GM18508 (cell line): Measurements from ENCODE around the gene SPON1.

Experiments used
- ATAC-seq: cut with Tn5 transposase; IDR thresholded peaks from one replicate; pipeline ENCODE4 v1.9.1; 2021; ENCODE audit warnings: moderate number of reproducible peaks; ENCODE audit not compliant: insufficient read depth, unreplicated experiment

SPON1 gene

DNA sequence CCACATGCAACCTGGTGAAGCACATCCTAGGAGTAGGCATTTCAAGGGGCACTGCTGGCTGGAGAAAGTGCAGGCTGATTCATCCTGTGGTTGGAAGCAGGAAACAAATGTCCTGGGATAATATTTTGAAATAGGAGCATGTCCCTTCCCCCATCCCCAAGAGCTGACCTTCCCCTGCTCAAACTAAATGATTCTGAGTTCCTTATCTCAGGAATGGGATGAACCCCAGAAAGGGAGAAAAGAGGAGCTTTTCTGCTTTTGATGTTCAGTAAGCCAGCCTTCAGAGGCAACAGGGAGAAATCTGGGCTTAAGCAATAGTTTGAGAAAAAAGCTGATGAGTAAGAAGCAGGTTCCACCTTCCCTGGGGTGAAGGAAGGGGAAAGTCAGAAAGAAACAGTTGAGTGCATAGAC, 19.5 kb upstream of the SPON1 start:
- ATAC-seq = no peak

DNA sequence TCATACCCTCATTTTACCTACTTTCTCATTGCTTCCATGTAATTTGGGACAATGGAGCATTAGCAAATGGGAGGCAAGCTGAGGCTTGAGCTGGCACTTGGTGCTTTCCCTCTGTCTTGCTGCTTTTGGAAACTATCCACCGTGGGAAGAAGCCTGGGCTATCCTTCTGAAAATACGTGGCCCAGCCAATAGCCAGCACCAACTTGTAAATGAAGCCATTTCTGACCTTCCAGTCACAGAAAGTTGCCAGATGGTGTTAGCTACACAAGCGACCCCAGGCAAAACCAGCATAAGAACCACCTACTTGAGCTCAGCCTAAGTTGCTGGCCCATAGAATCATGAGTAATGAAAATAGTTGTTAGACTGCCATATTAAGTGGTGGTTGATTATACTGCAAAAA, 18.5 kb upstream of the SPON1 start:
- ATAC-seq = no peak

DNA sequence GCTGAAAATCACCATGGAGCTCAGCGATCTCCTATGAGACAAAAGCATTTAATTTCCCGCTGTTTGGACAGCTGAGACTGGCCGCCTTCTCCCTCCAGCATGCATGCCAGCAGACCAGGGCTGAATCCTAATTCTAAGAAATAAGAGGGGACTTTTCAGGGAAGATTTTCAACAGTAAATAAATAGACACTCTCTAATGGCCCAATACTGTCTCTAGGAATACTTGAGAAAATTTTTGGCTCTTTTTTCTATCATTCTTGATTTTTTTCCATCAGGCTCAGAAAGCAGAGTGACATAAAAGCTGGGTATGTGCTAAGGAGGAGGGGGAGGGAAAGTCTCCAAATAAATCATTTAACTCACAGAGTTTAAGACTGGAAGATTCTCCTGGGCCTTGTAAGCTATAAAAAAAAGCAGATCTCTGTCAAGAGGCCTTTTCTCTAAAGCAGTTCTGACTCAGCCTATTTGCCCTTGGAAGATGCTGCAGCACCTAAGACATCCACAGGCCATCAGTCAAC, 17.6 kb upstream of the SPON1 start:
- ATAC-seq = no peak

DNA sequence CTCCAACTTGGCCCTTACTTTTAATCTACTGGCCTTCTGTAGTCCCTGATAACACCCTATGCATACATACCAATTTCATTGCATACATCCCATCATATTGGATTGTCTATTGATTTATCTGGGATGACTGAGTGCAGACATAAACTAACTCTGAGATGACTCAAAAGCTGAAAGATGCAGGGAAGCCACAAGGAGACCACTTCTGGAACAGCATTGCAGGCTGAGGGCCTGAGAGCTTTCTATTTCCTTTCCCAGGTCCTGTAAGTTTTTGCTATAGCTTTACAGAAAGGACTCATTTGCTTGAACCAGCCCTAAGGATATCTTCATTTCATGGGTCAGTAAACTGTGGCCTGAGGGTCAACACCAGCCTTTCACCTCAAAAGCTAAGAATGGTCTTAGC, 15.1 kb upstream of the SPON1 start:
- ATAC-seq = no peak

DNA sequence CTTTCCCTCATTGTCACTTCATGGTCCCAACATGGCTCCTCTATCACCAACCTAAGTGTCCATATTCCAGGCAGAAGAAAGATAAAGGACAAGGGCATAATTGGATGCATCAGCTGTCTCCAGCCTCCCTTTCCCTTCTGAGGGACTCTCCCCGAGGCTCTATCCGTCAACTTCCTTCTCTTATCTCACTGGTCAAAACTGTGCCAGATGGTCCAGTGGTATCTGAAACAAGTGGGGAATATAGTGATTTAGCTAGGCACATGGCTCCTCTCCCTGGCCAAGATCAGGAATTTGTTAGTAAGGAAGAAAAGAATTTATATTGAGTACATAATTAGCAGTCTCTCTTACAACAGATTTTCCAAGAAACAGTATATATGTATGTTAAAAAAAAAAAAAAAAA, 12.6 kb upstream of the SPON1 start:
- ATAC-seq = no peak

DNA sequence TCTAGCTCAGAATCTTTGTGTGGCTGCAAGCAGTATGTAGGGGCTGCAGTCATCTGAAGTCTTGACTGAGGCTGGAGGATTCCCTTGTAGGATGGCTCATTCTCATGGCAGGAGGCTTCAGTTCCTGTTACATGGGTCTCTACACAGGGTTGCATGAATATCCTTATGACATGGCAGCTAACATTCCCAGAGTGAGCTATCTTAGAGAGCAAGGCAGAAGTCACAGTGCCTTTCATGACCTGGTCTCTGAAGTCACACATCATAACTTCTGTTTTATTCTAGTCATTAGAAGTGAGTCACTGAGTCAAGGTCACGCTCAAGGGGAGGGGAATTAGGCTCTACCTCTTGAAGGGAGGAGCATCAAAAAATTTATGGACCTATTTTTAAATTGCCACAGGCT, 10.3 kb upstream of the SPON1 start:
- no peak for ATAC-seq

DNA sequence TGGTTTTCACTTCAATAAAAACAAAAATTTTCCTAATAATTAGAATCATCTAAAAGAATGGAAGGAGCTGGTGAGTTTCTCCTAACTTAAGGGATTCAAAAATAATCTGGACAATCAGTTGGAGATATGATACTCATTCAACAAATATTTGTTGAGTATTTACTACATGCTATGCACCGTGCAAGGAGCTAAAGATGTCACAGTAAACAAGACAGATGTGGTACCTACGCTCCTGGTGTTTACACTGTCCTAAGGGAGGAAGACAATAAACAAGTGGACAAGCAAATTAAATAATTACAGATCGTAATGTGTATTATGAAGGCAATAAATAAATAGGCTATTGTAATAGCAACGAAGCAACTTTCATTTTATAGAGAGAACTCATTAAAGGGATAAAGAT, 9.9 kb upstream of the SPON1 start:
- no peak for ATAC-seq

DNA sequence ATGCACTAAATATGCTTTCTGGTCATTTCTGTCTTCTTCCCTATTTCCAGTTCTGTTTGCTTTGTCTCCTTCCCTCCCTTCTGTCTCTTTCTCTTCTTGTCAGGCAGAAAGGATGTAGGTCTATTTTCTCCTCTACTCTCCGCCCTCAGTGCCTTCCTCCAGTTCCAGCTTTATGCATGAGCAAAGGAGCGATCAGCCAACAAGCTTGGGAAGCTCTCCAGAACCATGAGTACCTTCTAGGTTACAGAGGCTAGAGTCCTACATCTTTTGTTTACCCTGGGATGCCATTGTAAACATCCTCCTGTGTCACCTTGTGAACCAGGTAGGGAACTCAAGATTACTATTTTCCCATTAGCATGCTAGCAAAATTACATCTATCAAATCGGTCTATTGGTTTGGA, 7.9 kb upstream of the SPON1 start:
- ATAC-seq = no peak

DNA sequence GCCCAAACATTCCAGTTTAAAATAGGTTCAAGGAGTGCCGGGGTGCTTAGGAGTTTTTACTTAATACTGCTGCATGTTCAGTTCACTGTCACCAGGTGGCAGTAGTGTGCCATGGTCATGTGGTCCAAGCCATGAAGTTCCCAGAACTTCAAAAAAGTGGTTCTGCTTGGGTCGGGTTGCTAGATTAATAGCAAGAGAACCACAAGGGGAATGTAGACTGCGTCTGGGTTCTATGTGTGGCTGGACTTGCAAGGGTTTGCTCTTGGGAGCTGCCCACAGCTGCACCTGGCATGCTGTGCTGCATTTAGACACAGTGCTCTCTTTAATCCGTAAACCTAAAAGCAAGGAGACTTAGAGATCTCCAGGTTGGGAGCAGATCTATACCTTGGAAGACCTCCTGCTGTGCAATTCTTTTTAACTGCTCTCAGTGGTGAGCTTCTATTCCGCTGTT, 6.5 kb upstream of the SPON1 start:
- ATAC-seq = no peak

DNA sequence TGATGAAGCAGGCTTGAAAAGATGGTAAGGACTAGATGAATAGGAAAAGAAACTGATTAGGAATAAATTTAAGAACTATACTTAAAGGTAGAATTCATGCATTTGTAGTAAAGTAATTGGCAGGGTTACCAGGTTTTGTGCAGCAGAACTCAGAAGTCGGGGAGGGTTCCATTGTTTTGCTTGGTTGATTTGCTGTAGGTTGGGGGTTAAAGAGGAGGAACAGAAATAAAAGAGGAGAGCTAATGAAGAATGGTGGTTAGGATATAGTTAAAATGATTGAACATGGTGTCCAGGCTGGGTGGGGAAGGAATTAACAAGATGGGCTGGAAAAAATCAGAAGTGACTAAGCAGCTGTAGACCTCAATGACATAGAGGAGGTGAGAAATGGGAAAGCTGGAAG, 5.5 kb upstream of the SPON1 start:
- ATAC-seq = no peak

DNA sequence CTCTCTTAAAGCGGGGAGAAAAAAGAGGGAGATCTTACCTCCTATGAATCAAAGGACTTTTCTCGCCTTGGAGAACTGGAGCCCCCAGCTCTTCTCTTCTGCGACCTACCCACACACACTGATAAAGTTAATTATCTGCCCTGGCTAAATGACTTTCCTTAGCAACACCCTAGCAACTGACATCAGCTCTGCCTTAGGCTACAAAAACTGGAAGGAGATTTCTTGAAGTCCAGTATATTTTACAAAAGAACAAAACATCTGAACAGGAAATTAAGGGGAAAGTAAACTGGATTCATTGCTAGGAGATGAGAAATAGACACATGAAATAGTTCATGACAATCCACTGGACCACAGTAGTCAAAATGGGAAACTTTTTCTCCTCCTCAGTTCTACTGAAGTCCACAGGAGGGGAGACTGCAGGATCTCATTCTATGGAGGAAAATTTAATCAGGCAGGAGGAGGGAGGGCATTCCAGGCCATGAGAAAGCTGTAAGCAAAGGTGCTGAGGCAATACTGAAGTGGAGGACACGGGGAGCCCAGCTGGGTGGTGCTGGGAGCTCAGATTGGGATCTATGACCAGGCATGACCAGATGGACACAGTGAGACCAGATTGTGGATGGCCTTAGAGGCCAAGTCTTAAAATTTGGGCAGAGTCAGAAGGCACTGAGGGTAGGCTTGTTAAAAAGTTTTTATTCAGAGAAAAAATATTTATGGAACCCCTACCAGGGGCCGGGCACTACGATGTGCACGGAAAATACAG, 3.7 kb upstream of the SPON1 start:
- ATAC-seq = no peak

DNA sequence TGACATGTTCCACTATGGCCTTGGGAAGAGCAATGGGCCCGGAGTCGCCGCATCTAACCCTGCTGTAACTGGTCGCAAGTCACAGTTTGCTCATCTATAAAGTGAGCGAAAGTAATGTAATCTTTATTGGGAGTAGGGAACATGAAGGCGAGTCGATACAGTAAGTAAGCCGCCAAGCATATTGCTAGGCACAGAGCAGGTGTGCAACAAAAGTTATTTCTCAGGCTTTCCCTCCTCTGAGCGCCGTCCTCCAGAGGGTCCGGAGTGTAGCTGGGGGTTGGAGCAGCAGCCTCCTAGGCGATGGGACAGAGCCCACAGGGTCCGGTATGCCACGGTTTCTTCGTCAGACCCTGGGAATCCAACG, 343 bp upstream of the SPON1 start:
- ATAC-seq = no peak

DNA sequence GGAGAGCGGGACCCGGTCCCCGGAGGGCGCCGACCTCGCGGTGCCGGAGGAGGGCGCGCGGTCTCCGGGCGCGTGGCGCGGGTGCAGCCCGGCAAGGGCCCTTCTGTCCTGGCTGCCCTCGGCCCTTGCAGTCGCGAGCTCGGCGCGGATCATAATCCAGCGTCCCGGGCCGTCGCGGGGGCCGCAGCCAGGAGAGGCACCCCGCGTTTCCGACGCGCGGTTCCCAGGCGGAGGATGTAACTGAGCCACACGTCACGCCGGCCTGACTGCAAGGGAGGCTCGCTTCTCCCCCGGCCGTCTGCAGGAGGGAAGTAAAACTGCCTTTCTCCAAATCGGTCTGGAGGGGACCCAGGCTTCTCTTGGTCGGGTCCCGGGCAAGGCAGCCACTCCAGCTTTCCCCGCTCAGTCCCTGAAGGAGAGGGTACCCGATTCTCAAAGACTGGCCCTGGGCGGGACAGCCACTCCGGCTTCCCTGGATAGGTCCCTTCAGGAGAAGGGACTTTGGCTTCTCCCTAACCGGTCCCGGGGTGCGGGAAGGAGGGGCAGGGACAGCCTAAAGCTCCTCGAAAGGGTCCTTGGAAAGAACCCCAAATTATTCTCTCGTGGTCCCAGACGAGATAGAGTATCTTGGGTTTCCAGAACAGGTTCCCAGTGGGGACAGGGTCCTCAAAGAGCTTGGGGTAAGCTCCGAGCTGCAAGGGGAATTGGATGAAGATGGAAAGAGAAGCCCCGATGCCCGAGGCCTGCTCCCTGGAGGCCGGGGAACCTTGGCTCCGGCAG, 836 bp downstream of the SPON1 start:
- no peak for ATAC-seq

DNA sequence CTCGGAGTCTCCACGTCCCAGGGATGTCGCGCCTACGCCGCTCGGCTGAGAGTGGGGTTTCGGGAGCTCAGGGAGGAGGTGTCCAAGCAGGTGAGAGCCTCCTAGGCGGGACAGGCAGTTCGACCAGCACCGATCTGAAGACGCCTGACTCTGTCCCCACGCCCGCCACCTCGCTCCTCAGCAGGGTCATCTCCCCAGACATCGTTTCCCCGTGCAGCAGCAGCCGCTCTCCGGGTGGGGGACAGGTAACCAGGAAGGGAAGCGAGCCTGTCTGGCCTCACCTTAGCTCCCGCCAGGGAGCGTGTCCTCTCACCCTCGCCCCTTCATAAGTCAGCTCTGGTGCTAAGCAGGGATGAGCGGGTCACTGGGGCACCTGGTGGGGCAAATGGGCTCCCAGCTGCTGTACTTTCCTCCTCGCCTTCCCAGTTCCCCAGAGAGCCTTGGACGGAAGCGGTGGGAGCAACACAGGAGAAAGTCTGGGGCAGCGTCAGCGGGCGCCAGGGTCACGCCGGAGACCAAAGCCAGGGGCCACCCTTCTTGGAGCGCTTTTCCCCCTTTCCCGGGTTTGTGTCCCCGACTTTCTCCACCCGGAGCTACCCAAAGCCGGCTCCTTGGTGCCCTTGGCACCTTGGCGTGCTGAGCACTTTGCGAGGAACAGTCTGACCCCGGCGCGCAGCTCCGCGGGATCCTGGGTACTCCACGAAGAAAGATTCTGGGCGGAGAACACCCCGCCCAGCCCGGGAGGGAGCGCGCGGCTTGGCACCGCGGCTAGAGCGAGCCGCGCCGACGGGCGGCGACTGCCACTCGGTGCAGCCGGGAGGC, 1.6 kb downstream of the SPON1 start:
- ATAC-seq = no peak

DNA sequence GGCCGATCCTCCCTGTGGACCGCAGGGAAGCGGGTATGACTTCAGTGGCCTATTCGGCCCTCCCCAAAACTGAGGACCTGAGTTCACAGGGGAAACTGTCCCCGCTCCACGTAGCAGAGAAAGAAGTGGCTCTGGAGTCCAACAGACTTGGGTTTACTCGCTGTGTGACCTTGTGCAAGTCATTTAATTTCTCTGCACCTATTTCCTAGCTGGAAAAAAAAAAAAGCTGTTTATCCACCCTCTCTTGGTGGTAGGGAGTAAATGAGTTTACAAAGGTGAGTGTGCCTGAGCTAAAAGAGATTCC, 2.2 kb downstream of the SPON1 start:
- ATAC-seq = no peak

DNA sequence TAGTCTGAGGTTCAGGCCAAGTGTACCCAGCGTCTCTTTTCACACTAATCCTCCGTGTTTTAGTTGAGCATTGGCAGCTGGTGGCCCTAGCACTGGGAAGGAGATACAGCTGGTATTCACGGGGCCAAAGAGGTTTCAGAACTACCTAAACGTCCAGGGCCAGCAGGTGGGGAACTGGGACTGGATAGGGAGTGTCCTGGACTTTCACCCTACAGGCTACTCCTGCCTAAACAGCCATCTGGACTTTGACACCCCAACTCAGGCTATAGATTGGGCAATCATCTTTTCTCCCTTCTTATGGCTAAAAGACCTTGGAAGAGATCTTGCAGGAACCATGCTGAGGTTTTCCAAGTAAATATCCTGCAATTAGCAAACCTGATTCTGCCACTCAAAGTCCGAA, 2.8 kb downstream of the SPON1 start:
- no peak for ATAC-seq

DNA sequence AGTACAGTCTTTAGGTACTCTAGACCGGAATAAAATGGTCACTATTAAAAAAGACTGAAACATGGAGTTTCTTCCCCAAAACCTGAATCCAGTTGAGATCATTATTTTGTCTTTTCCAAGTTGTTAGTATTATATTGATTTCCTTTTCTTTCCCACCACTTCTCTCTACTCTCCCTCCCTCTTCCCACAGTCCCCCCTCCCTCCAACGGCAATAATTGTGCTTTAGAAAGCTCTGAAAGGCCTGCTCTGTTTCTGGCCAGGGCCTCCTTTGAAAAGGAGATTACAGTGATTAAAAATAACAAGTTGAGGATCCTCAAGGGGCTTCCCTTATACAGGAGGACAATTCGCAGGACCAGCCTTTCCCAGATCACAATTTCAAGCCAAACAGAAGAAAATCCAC, 3.5 kb downstream of the SPON1 start:
- ATAC-seq = no peak

DNA sequence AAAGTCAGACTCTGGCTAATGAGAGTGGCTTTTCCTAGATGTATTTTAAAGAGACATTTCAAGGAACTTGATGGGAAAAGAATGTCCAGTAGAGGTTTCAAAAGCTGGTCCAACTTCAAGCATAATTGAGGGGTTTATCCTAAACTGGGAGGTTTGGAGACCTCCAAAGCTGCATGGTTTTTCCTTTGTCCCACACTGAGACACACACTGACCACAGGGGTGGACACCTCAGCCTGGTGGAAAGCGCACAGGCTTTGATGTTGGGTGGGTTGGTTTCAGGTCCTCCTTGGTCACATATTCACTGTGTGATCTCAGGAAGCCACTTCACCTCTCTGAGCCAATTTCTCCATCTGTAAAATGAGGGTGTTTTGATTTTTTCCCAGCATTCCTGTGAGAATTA, 4.0 kb downstream of the SPON1 start:
- ATAC-seq = no peak

DNA sequence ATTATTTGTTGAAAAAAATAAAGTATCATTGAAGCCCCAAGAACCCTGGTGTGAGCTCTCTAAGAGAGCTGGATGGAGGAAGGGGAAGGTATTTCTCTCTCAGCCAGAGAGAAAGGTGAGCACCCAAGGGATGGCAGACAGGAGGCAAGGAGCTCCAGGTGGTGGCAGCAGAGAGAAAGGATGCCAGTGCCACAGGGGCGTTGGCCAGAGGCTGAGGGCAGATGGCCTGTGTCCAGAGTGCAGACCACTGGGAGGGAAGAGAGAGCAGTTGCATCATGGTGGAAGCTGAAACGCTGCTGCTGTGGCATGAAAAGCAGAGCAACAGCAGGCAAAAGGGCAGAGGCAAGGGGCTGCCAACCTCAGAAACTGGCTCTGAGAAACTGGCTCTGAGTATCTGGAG, 8.5 kb downstream of the SPON1 start:
- ATAC-seq = no peak

DNA sequence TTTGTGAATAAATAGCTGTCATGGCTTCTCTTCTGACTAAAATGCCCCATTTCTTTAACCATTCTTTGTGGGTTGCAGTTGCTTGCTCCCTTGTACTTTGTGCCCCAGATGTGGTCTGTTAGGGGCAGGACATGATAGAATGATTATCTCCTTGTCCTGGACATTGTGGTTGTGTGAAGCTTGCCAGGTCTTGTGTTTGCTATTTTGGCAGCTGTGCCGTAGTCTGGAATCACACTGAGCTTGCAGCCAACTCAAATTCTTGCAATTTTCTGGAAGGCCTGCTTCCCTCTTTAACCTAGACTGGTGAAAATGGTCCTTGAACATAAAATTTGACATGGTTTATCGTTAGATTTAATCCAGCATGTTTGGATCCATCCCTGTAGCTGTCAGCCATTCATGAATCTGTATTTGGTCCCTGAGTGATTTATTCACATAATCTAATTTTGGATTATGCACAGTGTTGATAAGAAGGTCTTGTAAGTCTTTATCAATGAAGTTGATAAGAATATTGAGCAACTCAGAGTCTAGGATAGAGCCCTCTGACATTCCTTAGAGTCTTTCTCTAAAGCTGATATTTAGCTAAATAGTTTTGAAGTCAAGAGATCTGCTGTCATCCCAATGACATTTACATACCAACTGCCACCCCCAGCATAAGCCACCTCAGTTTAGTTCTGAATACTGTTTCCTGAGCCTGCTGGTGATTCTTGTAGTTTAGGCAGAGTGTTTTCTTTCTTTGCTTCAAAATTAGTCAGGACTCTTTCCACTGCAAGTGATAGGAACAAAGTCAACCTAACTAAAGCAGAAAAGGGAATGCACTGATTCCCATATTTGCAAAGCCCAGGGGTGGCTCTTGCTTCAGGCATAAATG, 9.8 kb downstream of the SPON1 start:
- no peak for ATAC-seq
